ENCODE data around the gene VAT1L. TPM values are rescaled to one million over a fixed set of nuclear protein-coding genes. Genes with fewer than 3 reads are reported as not detected.
A peak's percentile ranks its signal among the peaks of the same experiment; 100 is the strongest.

The VAT1L gene
- total RNA-seq, 1 donor from 2014 or later = 4.8 TPM

DNA sequence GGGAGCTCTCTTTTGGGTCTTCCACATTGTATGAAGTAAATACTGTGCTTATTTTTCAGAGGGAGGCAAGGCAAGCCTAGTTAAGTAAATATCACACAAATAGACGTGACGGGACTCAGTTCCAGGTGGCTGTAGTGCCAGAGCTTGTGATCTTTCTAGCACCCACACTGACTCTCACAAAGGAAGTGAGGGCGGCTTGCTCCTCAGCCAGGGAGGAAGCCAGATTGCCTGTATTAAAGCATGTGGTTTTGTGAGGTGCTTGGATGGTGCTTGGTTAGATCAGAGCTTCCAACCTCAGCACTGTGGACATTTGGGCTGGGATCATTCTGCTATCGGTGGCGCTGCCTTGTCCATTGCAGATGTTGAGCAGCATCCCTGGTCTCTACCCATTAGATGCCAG lies 80.1 kb downstream of the VAT1L start:
- peaks cover 7% of the 10 kb centered on the region for H3K4me1 Mint-ChIP-seq
- no peaks in the 10 kb centered on the region for H3K9me3 Mint-ChIP-seq
- DNase-seq (ENCODE audit: low read depth, low spot score) = no peak
- no peaks in the 10 kb centered on the region for H3K36me3 Mint-ChIP-seq (ENCODE audit: low read depth)
- H3K27me3 Mint-ChIP-seq (ENCODE audit: low read depth) = no peaks in the 10 kb centered on the region
- no peak overlapping the region for H3K4me3 Mint-ChIP-seq
- H3K27ac Mint-ChIP-seq (ENCODE audit: unreplicated experiment) = no peak overlapping the region
- TF ChIP-seq CTCF (conservative IDR thresholded peaks at IDR 0.05) = no peak

DNA sequence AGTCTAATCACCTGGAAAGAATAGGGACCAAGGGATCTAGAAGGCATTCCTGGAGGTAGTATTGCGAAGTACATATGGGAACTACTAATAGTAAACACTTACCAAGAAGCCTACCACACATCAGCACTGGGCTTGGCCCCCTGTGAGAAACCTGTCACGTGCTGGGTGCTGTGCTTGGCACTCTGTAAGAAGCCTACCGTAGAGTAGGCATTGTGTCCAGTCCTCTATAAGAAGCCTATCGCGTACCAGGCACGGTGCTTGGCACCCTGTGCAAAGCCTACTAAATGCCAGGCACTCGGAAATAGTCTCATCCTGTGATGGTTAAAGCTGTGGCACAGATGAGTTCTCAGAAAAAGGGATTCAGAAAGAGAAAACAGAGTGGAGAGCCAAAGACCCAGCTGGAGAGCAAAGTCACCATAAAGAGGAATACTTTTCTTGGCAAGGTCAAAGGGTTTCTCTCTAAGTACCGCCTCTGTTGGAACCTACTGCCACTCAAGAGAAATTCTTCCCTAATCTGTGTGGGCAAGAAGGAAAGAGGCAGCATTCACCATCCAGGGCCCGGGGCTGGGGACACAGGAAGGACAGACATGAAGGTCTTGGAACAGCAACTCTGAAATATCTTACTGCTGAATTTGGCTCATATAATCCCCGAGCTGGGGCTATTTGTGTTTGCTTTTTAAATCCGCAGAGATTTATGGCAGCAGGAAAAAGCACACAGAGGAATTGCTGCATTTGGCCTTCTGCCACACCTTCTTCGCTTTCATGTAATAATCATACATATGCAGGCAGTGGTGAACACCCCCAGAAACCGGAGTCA lies 81.8 kb downstream of the VAT1L start:
- no peak for TF ChIP-seq CTCF (conservative IDR thresholded peaks at IDR 0.05)
- Mint-ChIP-seq H3K4me1 (peaks cover 7% of the 10 kb centered on the region), H3K4me3 (no peak overlapping the region), H3K27me3 (ENCODE audit: low read depth) (no peaks in the 10 kb centered on the region), H3K9me3 (no peaks in the 10 kb centered on the region), H3K27ac (ENCODE audit: unreplicated experiment) (peak overlapping the region; percentile 66), H3K36me3 (ENCODE audit: low read depth) (no peaks in the 10 kb centered on the region)
- no peak for DNase-seq (ENCODE audit: low read depth, low spot score)

DNA sequence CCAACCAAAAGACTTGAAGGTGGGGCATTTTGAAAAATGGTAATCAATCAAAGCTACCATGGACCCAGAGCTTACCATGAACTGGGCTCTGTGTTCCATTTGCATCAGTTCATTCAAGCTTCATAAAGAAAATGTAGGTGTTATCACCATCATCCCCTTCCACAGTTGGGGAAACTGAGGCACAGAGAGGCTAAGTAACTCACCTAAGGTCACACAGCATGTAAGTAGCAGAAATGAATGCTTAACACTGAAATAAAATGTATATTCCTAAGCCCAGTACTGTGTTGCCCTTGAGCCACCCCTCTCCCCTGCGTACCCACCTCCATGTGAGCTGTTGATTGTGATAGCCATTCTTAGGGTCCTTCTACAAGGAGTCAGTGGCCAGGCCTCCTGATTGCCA lies 83.6 kb downstream of the VAT1L start:
- Mint-ChIP-seq H3K4me3 (no peak overlapping the region), H3K27me3 (ENCODE audit: low read depth) (no peaks in the 10 kb centered on the region), H3K36me3 (ENCODE audit: low read depth) (no peaks in the 10 kb centered on the region), H3K27ac (ENCODE audit: unreplicated experiment) (no peak overlapping the region), H3K9me3 (no peaks in the 10 kb centered on the region), H3K4me1 (peaks cover 7% of the 10 kb centered on the region)
- DNase-seq (ENCODE audit: low read depth, low spot score) = no peak
- TF ChIP-seq CTCF (conservative IDR thresholded peaks at IDR 0.05) = no peak

- no peaks in the 10 kb centered on the region for H3K27me3 Mint-ChIP-seq (ENCODE audit: low read depth)
- no peaks in the 10 kb centered on the region for H3K9me3 Mint-ChIP-seq
- H3K36me3 Mint-ChIP-seq (ENCODE audit: low read depth) = no peaks in the 10 kb centered on the region
- no peak overlapping the region for H3K27ac Mint-ChIP-seq (ENCODE audit: unreplicated experiment)
- no peak for DNase-seq (ENCODE audit: low read depth, low spot score)
- TF ChIP-seq CTCF (conservative IDR thresholded peaks at IDR 0.05) = no peak
- H3K4me1 Mint-ChIP-seq = peaks cover 7% of the 10 kb centered on the region
- H3K4me3 Mint-ChIP-seq = no peak overlapping the region
Observed at GRCh38 chr16:77873066-77873465, 84.7 kb downstream of the VAT1L start.

DNA sequence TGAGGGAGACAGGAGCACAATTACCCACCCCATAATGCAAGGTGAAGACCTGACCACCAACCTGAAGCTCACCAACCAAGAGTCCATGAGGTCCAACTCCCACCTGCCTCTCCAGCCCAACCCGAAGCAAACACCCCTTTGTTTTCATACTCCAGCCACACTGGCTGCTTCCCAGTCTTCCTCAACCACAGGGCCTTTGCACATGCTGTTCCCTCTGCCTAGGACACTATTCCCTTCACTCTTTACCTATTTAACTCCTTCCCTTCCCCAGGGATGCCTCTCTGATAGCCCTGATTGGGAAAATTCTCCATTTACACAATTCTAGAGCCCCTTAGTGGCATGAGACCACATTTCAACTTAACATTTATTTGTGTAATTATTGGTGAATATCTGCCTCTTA lies 86.0 kb downstream of the VAT1L start:
- H3K9me3 Mint-ChIP-seq = no peaks in the 10 kb centered on the region

More for the DNA sequence above, 86.0 kb downstream of the VAT1L start:
- DNase-seq (ENCODE audit: low read depth, low spot score) = no peak
- no peak overlapping the region for H3K4me3 Mint-ChIP-seq
- no peaks in the 10 kb centered on the region for H3K27me3 Mint-ChIP-seq (ENCODE audit: low read depth)
- H3K4me1 Mint-ChIP-seq = peaks cover 7% of the 10 kb centered on the region
- H3K27ac Mint-ChIP-seq (ENCODE audit: unreplicated experiment) = no peak overlapping the region
- no peaks in the 10 kb centered on the region for H3K36me3 Mint-ChIP-seq (ENCODE audit: low read depth)
- TF ChIP-seq CTCF (conservative IDR thresholded peaks at IDR 0.05) = no peak

Data from neural crest cell (in vitro differentiated cells).